HepG2 (cell line): ENCODE data around the gene ZNF341. TPM values are rescaled to one million over a fixed set of nuclear protein-coding genes. Genes with fewer than 3 reads are reported as not detected.

Source experiments
- CSRNP2 ChIP-seq: sonication (generic); formaldehyde crosslinking; conservative IDR thresholded peaks from 2 replicates; pipeline ENCODE4 v1.8.0; 2022; ENCODE audit warnings: low read depth, missing genetic modification reagents
- ELK4 ChIP-seq: sonication (generic); formaldehyde crosslinking; IDR thresholded peaks from 2 replicates; pipeline ENCODE4 v1.9.0; 2021; ENCODE audit warnings: missing genetic modification reagents, borderline replicate concordance
- FOXP4 ChIP-seq: sonication (generic); formaldehyde crosslinking; IDR thresholded peaks from 2 replicates; pipeline ENCODE4 v1.4.0; 2020; ENCODE audit warnings: missing genetic modification reagents
- GZF1 ChIP-seq: sonication (generic); formaldehyde crosslinking; IDR thresholded peaks from 2 replicates; pipeline ENCODE4 v1.5.1; 2020; ENCODE audit warnings: mild to moderate bottlenecking, missing genetic modification reagents
- HINFP ChIP-seq: sonication (generic); formaldehyde crosslinking; IDR thresholded peaks from 2 replicates; pipeline ENCODE4 v1.4.0; 2020; ENCODE audit warnings: low read depth, mild to moderate bottlenecking, missing genetic modification reagents
- LRRFIP1 ChIP-seq: sonication (generic); formaldehyde crosslinking; conservative IDR thresholded peaks from 2 replicates; pipeline ENCODE4 v1.4.0; 2020; ENCODE audit warnings: missing genetic modification reagents
- NFE2 ChIP-seq: sonication (generic); formaldehyde crosslinking; IDR thresholded peaks from 2 replicates; pipeline ENCODE4 v1.4.0; 2020; ENCODE audit warnings: missing genetic modification reagents
- TFAP4 ChIP-seq: sonication (generic); IDR thresholded peaks from 2 replicates; pipeline ENCODE4 v1.6.1; 2016; ENCODE audit warnings: low read depth, borderline replicate concordance
- THAP9 ChIP-seq: sonication (generic); formaldehyde crosslinking; IDR thresholded peaks from 2 replicates; pipeline ENCODE4; 2020; ENCODE audit warnings: missing genetic modification reagents, mild to moderate bottlenecking, borderline replicate concordance
- ZNF136 ChIP-seq: sonication (generic); formaldehyde crosslinking; IDR thresholded peaks from 2 replicates; pipeline ENCODE4 v1.8.1; 2022; ENCODE audit warnings: low read depth, mild to moderate bottlenecking, moderate library complexity, missing genetic modification reagents
- ZNF225 ChIP-seq: sonication (generic); formaldehyde crosslinking; IDR thresholded peaks from 2 replicates; pipeline ENCODE4 v1.4.0; 2020; ENCODE audit warnings: mild to moderate bottlenecking, missing genetic modification reagents
- ZNF740 ChIP-seq: sonication (generic); formaldehyde crosslinking; IDR thresholded peaks from 2 replicates; pipeline ENCODE4 v1.4.0; 2020; ENCODE audit warnings: missing genetic modification reagents
- polyA plus RNA-seq, 8 experiments: library from polyadenylated mRNA; depleted of rRNA in 3 of 8; stranded (reverse) in 7 of 8; unstranded in 1 of 8; fragments of >200 nt; fragmentation: Illumina TruSeq in 4 of 8; extraction: Trizol in 4 of 8; gene quantifications; 2 replicates each; pipeline versions ENCODE4 v1.2.1 to v1.2.3, GENCODE V29; 2011 to 2016; ENCODE audit warnings: low read depth in 4 of 8, missing spikeins in 1 of 8, mixed read lengths in 1 of 8; ENCODE audit not compliant: insufficient read depth in 1 of 8
- total RNA-seq, 5 experiments: library from RNA; depleted of rRNA; stranded (reverse); fragments of >200 nt; fragmentation: Illumina TruSeq; extraction: Trizol; gene quantifications; 2 replicates each; pipeline ENCODE4 v1.2.3, GENCODE V29; 2016; ENCODE audit warnings: low read depth in 1 of 5

ZNF341 gene
- total and polyA plus RNA-seq, 2 of the 13 experiments (the other 11 are each of a cell fraction or from before 2014, with no cell fraction given), result 1.1 to 2.2 TPM

- TF ChIP-seq ELK4 (CRISPR knock-in tag), result no peak
- peak; percentile 55; the same call in 1 of the 2 replicates for TF ChIP-seq TFAP4
- no peak for TF ChIP-seq ZNF740
- TF ChIP-seq CSRNP2 (CRISPR knock-in tag), result no peak
- no peak for TF ChIP-seq THAP9 (CRISPR knock-in tag)
- no peak for TF ChIP-seq GZF1 (CRISPR knock-in tag)
- TF ChIP-seq HINFP (CRISPR knock-in tag), result 0 out of 2 replicates have a peak, but pooled peaks have one; percentile 34
- no peak for TF ChIP-seq NFE2
- peak; percentile 45; the same call in 1 of the 2 replicates for TF ChIP-seq ZNF136
- TF ChIP-seq ZNF225 (CRISPR knock-in tag), result no peak
- TF ChIP-seq FOXP4 (CRISPR knock-in tag), result peak; percentile 39; the same call in 1 of the 2 replicates
- no peak for TF ChIP-seq LRRFIP1 (CRISPR knock-in tag)
Observed at GRCh38 chr20:33721391-33722140, 10.2 kb upstream of the ZNF341 start (continued).
